ENCODE measurements around the gene KNDC1. TPM values are rescaled to one million over a fixed set of nuclear protein-coding genes. Genes with fewer than 3 reads are reported as not detected.
"Not testable (repeated sequence)": the region's sequence is repeated elsewhere in the genome, so short reads cannot be mapped to it uniquely, and the experiment has no call there.

Gene KNDC1
- total RNA-seq, 4 donors from 2014 or later: 0.27 to 1.7 TPM; not detected in 2

DNA sequence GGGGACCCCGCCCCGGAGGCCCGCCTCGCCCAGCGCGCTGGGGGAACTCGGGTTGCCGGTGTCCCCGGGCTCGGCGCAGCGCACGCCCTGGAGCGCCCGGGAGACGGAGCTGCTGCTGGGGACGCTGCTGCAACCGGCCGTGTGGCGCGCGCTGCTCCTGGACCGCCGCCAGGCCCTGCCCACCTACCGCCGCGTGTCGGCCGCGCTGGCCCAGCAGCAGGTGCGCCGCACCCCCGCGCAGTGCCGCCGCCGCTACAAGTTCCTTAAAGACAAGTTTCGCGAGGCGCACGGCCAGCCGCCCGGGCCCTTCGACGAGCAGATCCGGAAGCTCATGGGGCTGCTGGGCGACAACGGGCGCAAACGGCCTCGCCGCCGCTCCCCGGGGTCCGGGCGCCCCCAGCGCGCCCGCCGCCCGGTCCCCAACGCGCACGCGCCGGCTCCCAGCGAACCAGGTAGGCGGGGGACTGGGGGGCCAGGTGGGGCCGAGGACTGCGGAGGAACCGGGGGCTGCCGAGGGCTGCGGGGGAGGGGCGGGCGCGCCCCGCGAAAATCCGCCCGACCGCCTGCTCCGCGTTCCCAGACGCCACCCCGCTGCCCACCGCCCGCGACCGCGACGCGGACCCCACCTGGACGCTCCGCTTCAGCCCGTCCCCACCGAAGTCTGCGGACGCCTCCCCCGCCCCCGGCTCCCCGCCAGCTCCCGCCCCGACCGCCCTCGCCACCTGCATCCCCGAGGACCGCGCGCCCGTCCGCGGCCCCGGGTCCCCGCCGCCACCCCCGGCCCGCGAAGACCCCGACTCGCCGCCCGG lies 70.6 kb downstream of the KNDC1 start:
- TF ChIP-seq POLR2A (IDR thresholded peaks at IDR 0.05): no peak
- TF ChIP-seq, protein P1, sequence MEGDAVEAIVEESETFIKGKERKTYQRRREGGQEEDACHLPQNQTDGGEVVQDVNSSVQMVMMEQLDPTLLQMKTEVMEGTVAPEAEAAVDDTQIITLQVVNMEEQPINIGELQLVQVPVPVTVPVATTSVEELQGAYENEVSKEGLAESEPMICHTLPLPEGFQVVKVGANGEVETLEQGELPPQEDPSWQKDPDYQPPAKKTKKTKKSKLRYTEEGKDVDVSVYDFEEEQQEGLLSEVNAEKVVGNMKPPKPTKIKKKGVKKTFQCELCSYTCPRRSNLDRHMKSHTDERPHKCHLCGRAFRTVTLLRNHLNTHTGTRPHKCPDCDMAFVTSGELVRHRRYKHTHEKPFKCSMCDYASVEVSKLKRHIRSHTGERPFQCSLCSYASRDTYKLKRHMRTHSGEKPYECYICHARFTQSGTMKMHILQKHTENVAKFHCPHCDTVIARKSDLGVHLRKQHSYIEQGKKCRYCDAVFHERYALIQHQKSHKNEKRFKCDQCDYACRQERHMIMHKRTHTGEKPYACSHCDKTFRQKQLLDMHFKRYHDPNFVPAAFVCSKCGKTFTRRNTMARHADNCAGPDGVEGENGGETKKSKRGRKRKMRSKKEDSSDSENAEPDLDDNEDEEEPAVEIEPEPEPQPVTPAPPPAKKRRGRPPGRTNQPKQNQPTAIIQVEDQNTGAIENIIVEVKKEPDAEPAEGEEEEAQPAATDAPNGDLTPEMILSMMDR (IDR thresholded peaks at IDR 0.05): no peak
- H3K4me3 ChIP-seq: peak overlapping the region in 3 of 4 donors; percentile 8 to 36 (median 21)
- no peaks in the 10 kb centered on the region for H3K9me3 ChIP-seq
- H3K4me1 ChIP-seq: peaks cover 0 to 20% (median 3%) of the 10 kb centered on the region in 4 donors
- peaks cover 0 to 31% of the 10 kb centered on the region in 2 donors for H3K27me3 ChIP-seq
- no peak overlapping the region for H3K27ac ChIP-seq
- H3K36me3 ChIP-seq: no peaks in the 10 kb centered on the region
- peak in 2 of 3 donors; percentile 30 to 72 for DNase-seq

DNA sequence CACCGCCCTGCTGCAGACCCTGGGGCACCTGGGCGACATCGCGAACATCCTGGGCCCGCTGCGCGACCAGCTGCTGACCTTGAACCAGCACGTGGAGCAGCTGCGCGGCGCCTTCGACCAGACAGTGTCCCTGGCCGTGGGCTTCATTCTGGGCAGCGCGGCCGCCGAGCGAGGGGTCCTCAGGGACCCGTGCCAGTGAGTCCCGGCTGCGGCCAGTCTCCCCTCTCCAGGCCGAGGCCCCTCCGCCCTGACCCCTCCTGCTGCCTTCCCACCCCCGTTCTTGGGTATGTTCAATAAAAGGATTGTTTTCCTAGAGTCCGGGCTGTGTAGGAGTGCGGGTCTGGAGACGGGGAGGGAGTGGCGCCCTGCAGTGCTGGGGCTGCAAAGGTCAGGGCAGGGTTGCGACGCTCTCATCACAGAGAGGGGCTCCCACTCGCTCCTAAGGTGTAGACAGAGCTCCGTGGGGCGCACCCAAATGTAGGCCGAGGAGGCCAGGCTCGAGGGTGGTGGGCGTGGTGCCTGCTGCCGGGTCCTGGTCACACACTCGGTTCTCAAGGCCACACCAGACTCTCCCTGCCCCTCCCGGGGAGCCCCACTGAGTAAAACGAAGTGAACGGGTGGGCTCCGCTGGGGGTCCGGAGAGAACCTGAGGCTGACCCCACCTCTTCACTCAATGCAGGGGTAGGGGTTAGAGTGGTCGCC lies 71.4 kb downstream of the KNDC1 start:
- no peak for DNase-seq
- Histone ChIP-seq H3K4me1 (peaks cover 0 to 25% (median 8%) of the 10 kb centered on the region in 4 donors), H3K27me3 (peaks cover 0 to 39% of the 10 kb centered on the region in 2 donors), H3K36me3 (no peaks in the 10 kb centered on the region), H3K4me3 (peak overlapping the region in 1 of 4 donors; percentile 36), H3K9me3 (no peaks in the 10 kb centered on the region), H3K27ac (no peak overlapping the region)
- TF ChIP-seq, protein P1 (IDR thresholded peaks at IDR 0.05): no peak
- TF ChIP-seq POLR2A (IDR thresholded peaks at IDR 0.05): no peak

DNA sequence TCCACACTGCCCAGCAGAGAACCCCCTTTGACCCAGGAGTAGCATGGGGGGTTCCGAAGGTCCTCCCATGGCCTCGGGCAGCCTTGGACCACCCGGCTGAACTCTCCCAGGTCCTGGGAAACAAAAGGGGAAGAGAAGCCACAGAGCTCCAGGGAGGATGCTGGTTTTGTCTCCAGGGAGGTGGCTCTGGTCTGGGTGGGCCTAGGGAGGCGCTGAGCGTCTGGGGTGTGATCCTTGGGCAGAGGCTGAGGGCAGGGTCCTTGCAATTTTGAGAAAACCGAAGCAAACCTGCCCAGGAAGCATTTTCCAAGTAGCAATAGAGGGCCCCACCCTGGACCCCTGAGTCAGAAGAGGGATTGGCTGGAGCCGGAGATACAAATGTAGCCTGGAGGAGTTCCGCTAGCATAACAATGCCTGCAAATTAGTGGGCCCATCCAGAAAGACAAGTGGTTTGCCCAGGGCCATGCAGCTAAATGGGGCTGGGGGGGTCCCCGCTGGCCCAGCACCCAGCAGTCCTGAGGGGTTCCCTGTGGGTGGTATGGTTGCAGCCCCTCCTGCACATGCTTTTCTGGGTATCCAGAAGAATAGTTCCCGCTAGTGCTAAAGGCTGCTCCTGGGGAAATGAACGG lies 72.0 kb downstream of the KNDC1 start:
- TF ChIP-seq, protein P1 (IDR thresholded peaks at IDR 0.05): no peak
- no peak for TF ChIP-seq POLR2A (IDR thresholded peaks at IDR 0.05)
- no peak for DNase-seq
- Histone ChIP-seq H3K27ac (no peak overlapping the region), H3K4me1 (peaks cover 0 to 31% (median 15%) of the 10 kb centered on the region in 4 donors), H3K4me3 (no peak overlapping the region), H3K36me3 (no peaks in the 10 kb centered on the region), H3K27me3 (peaks cover 0 to 45% of the 10 kb centered on the region in 2 donors), H3K9me3 (no peaks in the 10 kb centered on the region)

DNA sequence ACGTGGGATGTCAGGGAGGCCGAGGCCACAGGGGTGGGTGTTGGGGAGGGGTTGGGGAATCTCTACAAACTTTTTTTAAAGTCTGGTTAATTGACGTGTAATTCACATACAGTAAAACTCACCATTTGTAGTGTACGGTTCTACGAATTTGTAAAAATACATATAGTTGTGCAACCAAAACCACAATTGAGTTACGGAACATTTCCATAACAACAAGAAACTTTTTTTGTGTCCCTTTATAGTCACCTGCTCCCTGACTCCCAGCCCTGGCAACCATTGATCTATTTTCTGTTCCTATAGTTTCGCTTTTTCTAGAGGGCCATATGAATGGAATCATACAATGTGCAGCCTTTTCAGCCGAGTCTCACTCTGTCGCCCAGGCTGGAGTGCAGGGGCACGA lies 74.8 kb downstream of the KNDC1 start:
- DNase-seq, H3K9me3 ChIP-seq, H3K36me3 ChIP-seq, H3K4me3 ChIP-seq, H3K27ac ChIP-seq: not testable (repeated sequence)
- Histone ChIP-seq H3K27me3 (peaks cover 0 to 47% of the 10 kb centered on the region in 2 donors), H3K4me1 (peaks cover 0 to 33% (median 18%) of the 10 kb centered on the region in 4 donors)

DNA sequence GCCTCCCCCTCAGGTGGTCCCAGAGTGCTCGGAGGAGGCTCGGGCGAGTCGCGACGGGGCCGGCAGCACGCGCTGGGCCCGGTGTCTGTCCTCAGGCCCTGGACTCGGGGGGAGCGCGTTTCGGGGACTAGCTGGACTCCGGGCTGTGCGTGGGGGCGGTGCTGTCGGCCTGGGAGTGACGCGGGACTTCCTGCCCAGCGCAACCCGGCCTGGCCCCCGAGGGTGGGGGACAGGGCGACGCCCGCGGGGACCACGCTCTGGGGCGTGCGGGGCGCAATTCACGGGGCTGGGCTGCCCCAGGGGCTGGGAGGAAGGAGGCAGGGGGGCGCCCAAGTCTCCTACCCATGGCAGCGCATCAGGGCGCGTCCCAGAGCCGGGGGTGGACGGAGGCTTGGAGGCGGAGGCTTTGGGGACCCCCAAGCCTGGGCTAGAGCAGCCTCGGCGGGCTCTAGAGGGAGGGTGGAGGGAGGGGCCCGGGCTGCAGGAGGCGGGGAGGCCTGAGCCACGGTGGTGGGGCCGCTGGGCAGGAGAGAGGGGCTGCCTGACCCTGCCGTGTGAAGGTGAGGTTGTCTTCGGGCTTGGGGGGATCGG lies 75.3 kb downstream of the KNDC1 start:
- TF ChIP-seq, protein P1 (IDR thresholded peaks at IDR 0.05): no peak
- TF ChIP-seq POLR2A (IDR thresholded peaks at IDR 0.05): no peak
- Histone ChIP-seq H3K36me3 (no peaks in the 10 kb centered on the region), H3K4me1 (peaks cover 0 to 27% (median 17%) of the 10 kb centered on the region in 4 donors), H3K9me3 (no peaks in the 10 kb centered on the region), H3K27ac (no peak overlapping the region), H3K27me3 (peaks cover 0 to 47% of the 10 kb centered on the region in 2 donors), H3K4me3 (peak overlapping the region in 3 of 4 donors; percentile 26 to 38 (median 31))
- no peak for DNase-seq

Measured in Peyer's patch (tissue), 4 donors.